NCI-H1436 (cell line): ENCODE results near the gene NOX4.
"Not testable (repeated sequence)": the region's sequence is repeated elsewhere in the genome, so short reads cannot be mapped to it uniquely, and the experiment has no call there.

Experiments
- DNase-seq: peaks from one replicate; lab custom pipeline; 2025; lab: John Stamatoyannopoulos, UW

NOX4 gene

GRCh38 chr11:89379976-89380771 lies 111.0 kb downstream of the NOX4 start:
- not testable (repeated sequence) for DNase-seq

GRCh38 chr11:89378986-89379385 lies 112.2 kb downstream of the NOX4 start:
- not testable (repeated sequence) for DNase-seq

GRCh38 chr11:89369356-89369755 lies 121.8 kb downstream of the NOX4 start:
- DNase-seq: not testable (repeated sequence)

- DNase-seq: not testable (repeated sequence)
Observed at GRCh38 chr11:89364856-89365255, 126.3 kb downstream of the NOX4 start.

GRCh38 chr11:89361734-89362133 lies 129.4 kb downstream of the NOX4 start:
- no peak for DNase-seq

- DNase-seq: not testable (repeated sequence)
Observed at GRCh38 chr11:89359208-89359607, 132.0 kb downstream of the NOX4 start.

- DNase-seq: no peak
Observed at GRCh38 chr11:89358761-89359160, 132.4 kb downstream of the NOX4 start.

- no peak for DNase-seq
Observed at GRCh38 chr11:89355646-89356045, 135.5 kb downstream of the NOX4 start.

- DNase-seq: not testable (repeated sequence)
Observed at GRCh38 chr11:89354513-89354912, 136.7 kb downstream of the NOX4 start.

- DNase-seq: no peak
Observed at GRCh38 chr11:89347071-89347470, 144.1 kb downstream of the NOX4 start.

GRCh38 chr11:89346601-89347000 lies 144.6 kb downstream of the NOX4 start:
- DNase-seq: no peak

GRCh38 chr11:89342880-89343572 lies 148.1 kb downstream of the NOX4 start:
- DNase-seq: not testable (repeated sequence)

- not testable (repeated sequence) for DNase-seq
Observed at GRCh38 chr11:89340450-89340849, 150.7 kb downstream of the NOX4 start.

GRCh38 chr11:89338073-89338472 lies 153.1 kb downstream of the NOX4 start:
- not testable (repeated sequence) for DNase-seq

GRCh38 chr11:89337100-89337650 lies 154.0 kb downstream of the NOX4 start:
- DNase-seq: not testable (repeated sequence)

- not testable (repeated sequence) for DNase-seq
Observed at GRCh38 chr11:89333704-89334103, 157.5 kb downstream of the NOX4 start.

- DNase-seq: not testable (repeated sequence)
Observed at GRCh38 chr11:89331940-89332339, 159.2 kb downstream of the NOX4 start.

GRCh38 chr11:89327885-89328284 lies 163.3 kb downstream of the NOX4 start:
- no peak for DNase-seq

- no peak for DNase-seq
Observed at GRCh38 chr11:89321401-89321800, 169.8 kb downstream of the NOX4 start.

- DNase-seq: not testable (repeated sequence)
Observed at GRCh38 chr11:89310607-89311006, 180.6 kb downstream of the NOX4 start.

GRCh38 chr11:89309321-89309985 lies 181.7 kb downstream of the NOX4 start:
- DNase-seq: not testable (repeated sequence)

GRCh38 chr11:89308272-89308671 lies 182.9 kb downstream of the NOX4 start:
- not testable (repeated sequence) for DNase-seq
